Mesendoderm (in vitro differentiated cells): ENCODE data around the gene MORN4.

Source experiments
- DNase-seq: peaks from one replicate; pipeline ENCODE4 v3.0.0; 2013
- H2AK5ac ChIP-seq: 2 replicates; pipeline ENCODE4 v1.6.1; 2013; ENCODE audit warnings: low read length, inconsistent platforms
- H2BK120ac ChIP-seq: 2 replicates; pipeline ENCODE4 v1.6.1; 2013; ENCODE audit warnings: low read depth, mild to moderate bottlenecking, low read length, moderate library complexity, mixed read lengths
- H2BK15ac ChIP-seq: replicated peaks from 2 replicates; pipeline ENCODE4 v1.6.1; 2013; ENCODE audit warnings: low read depth, mild to moderate bottlenecking, moderate library complexity
- H2BK5ac ChIP-seq: 2 replicates; pipeline ENCODE4 v1.6.1; 2013; ENCODE audit warnings: low read length, inconsistent platforms
- H3K18ac ChIP-seq: 2 replicates; pipeline ENCODE4 v1.6.1; 2013; ENCODE audit warnings: mild to moderate bottlenecking, low read length, mixed read lengths
- H3K23ac ChIP-seq: one replicate; pipeline ENCODE4 v1.6.1; 2013; ENCODE audit warnings: low read length
- H3K27ac ChIP-seq: 2 replicates; pipeline ENCODE4 v1.5.1; 2013; ENCODE audit warnings: low read depth, mild to moderate bottlenecking, inconsistent platforms, low read length, moderate library complexity
- H3K27me3 ChIP-seq: 2 replicates; pipeline ENCODE4 v1.6.1; 2013; ENCODE audit warnings: low read length, control low read depth, mild to moderate bottlenecking, inconsistent platforms; ENCODE audit not compliant: insufficient read depth, poor library complexity
- H3K36me3 ChIP-seq: 2 replicates; pipeline ENCODE4 v1.6.1; 2013; ENCODE audit warnings: low read length, inconsistent platforms; ENCODE audit not compliant: control insufficient read depth, insufficient read depth
- H3K4ac ChIP-seq: one replicate; pipeline ENCODE4 v1.6.1; 2013; ENCODE audit warnings: low read depth, mild to moderate bottlenecking, low read length, moderate library complexity
- H3K4me1 ChIP-seq: 2 replicates; pipeline ENCODE4 v1.6.1; 2013; ENCODE audit warnings: low read depth, low read length, inconsistent platforms; ENCODE audit not compliant: control insufficient read depth
- H3K4me2 ChIP-seq: 2 replicates; pipeline ENCODE4 v1.6.1; 2013; ENCODE audit warnings: low read length
- H3K4me3 ChIP-seq: 2 replicates; pipeline ENCODE4 v1.5.1; 2013; ENCODE audit warnings: mild to moderate bottlenecking, low read length
- H3K56ac ChIP-seq: one replicate; pipeline ENCODE4 v1.6.1; 2013; ENCODE audit warnings: low read length
- H3K79me1 ChIP-seq: 2 replicates; pipeline ENCODE4 v1.6.1; 2013; ENCODE audit warnings: low read length, inconsistent platforms
- H3K79me2 ChIP-seq: 2 replicates; pipeline ENCODE4 v1.6.1; 2013; ENCODE audit warnings: mild to moderate bottlenecking, low read length; ENCODE audit not compliant: control insufficient read depth, insufficient read depth
- H3K9ac ChIP-seq: 2 replicates; pipeline ENCODE4 v1.6.1; 2013; ENCODE audit warnings: low read length, inconsistent platforms
- H4K5ac ChIP-seq: one replicate; pipeline ENCODE4 v1.6.1; 2013; ENCODE audit warnings: low read length
- H4K8ac ChIP-seq: one replicate; pipeline ENCODE4 v1.6.1; 2013; ENCODE audit warnings: low read depth, mild to moderate bottlenecking, control low read depth, low read length, moderate library complexity
- WGBS: extraction: QIAGEN DNeasy Blood & Tissue Kit; methylation state at CpG from one replicate; pipeline ENCODE4 v1.1.7; 2013; ENCODE audit warnings: low lambda C conversion rate, missing lambda C conversion rate; ENCODE audit not compliant: insufficient coverage; ENCODE audit errors: extremely low coverage; 5-methylcytosine and 5-hydroxymethylcytosine counted together

The MORN4 gene

DNA sequence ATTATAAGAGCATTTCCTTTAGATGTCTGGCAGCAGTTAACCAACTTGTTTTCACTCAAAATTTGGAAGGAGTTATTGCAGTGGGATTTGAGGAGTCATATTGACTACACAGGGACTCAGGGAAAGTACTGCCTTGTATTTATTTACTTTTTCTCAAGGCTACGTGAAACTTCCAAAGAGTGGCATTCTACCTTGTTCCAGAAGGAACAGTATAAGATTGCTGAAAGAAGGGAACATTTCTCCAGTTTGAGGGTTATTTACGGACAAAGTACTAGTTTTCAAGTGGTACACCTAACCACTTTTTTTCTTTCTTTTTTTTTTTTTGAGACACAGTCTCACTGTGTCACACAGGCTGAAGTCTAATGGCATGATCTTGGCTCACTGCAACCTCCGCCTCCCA is 5.1 kb downstream of the MORN4 start:
- no peak overlapping the region for H4K5ac ChIP-seq
- H3K27me3 ChIP-seq = no peaks in the 10 kb centered on the region
- no peaks in the 10 kb centered on the region for H3K36me3 ChIP-seq
- H2BK120ac ChIP-seq = no peak overlapping the region
- no peaks in the 10 kb centered on the region for H3K79me1 ChIP-seq
- H3K79me2 ChIP-seq = no peaks in the 10 kb centered on the region
- no peak overlapping the region for H4K8ac ChIP-seq
- no peak overlapping the region for H2BK5ac ChIP-seq
- no CpG with 5 or more reads among the region's 3 CpGs for WGBS
- no peak overlapping the region for H2AK5ac ChIP-seq
- no peak for DNase-seq
- no peak overlapping the region for H3K4ac ChIP-seq
- no peak overlapping the region for H3K27ac ChIP-seq
- H3K4me1 ChIP-seq = no peaks in the 10 kb centered on the region
- no peak overlapping the region for H3K23ac ChIP-seq
- H2BK15ac ChIP-seq = no peak overlapping the region
- H3K9ac ChIP-seq = no peak overlapping the region
- no peak overlapping the region for H3K18ac ChIP-seq
- H3K4me3 ChIP-seq = no peak overlapping the region
- H3K4me2 ChIP-seq = no peak overlapping the region
- H3K56ac ChIP-seq = no peak overlapping the region

DNA sequence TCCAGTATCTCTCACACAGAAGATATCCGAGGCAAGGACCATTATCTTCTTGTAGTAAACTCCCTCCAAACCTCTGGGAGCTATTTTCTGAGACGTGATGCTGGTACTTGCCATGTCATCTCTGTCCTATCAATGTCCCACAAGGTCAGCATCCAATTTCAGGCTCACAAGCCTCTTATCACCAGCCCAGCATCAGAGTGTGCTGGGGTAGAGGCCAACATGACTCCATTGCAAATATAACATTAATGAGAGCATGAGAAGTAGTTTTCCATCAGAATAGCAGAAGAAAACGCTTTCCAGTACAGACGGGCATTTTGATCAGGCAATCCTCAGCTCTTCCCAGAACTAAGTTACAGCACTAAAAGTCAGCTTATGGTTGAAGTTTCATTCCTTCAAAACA is 5.6 kb downstream of the MORN4 start:
- no peak overlapping the region for H3K56ac ChIP-seq
- no peak overlapping the region for H2BK15ac ChIP-seq
- no peak overlapping the region for H3K4ac ChIP-seq
- no peak overlapping the region for H3K27ac ChIP-seq
- no peak overlapping the region for H3K4me2 ChIP-seq
- no peaks in the 10 kb centered on the region for H3K79me2 ChIP-seq
- WGBS = no CpG with 5 or more reads among the region's 4 CpGs
- H2AK5ac ChIP-seq = no peak overlapping the region
- H4K8ac ChIP-seq = no peak overlapping the region
- H2BK120ac ChIP-seq = no peak overlapping the region
- no peak overlapping the region for H3K18ac ChIP-seq
- no peak overlapping the region for H3K23ac ChIP-seq
- H3K79me1 ChIP-seq = no peaks in the 10 kb centered on the region
- H3K4me1 ChIP-seq = no peaks in the 10 kb centered on the region
- H2BK5ac ChIP-seq = no peak overlapping the region
- no peaks in the 10 kb centered on the region for H3K36me3 ChIP-seq
- DNase-seq = no peak
- no peaks in the 10 kb centered on the region for H3K27me3 ChIP-seq
- no peak overlapping the region for H3K9ac ChIP-seq
- no peak overlapping the region for H3K4me3 ChIP-seq
- no peak overlapping the region for H4K5ac ChIP-seq

GRCh38 chr10:97623277-97623676 is 10.0 kb downstream of the MORN4 start:
- Histone ChIP-seq H3K36me3 (no peaks in the 10 kb centered on the region), H3K4ac (no peak overlapping the region), H3K79me1 (no peaks in the 10 kb centered on the region), H3K4me2 (no peak overlapping the region), H2BK5ac (no peak overlapping the region), H2BK120ac (no peak overlapping the region), H3K9ac (no peak overlapping the region), H3K4me1 (no peaks in the 10 kb centered on the region), H4K8ac (no peak overlapping the region), H3K4me3 (no peak overlapping the region), H3K56ac (no peak overlapping the region), H2AK5ac (no peak overlapping the region), H3K27ac (no peak overlapping the region), H2BK15ac (no peak overlapping the region), H3K79me2 (no peaks in the 10 kb centered on the region), H3K18ac (no peak overlapping the region), H3K27me3 (no peaks in the 10 kb centered on the region), H3K23ac (no peak overlapping the region), H4K5ac (no peak overlapping the region)
- WGBS = no CpG with 5 or more reads among the region's 1 CpG
- no peak for DNase-seq

DNA sequence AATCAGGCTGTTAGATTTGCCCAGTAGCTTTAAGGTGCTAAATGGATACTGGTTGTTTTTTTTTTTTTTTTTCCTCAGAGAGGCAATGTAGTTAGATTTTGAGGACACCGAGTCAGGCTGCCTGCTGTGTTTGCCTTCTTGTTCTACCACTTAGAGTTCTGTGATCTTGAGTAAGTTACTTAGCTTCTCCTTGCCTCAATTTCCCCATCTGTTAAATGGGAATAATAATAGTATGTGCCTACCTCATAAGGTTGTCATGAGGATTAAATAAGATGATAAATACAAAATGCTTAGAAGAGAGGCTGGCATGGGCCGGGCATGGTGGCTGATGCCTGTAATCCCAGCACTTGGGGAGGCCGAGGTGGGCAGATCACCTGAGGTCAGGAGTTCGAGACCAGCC is 14.6 kb downstream of the MORN4 start:
- no peak overlapping the region for H3K18ac ChIP-seq
- H3K9ac ChIP-seq = no peak overlapping the region
- no peak overlapping the region for H2AK5ac ChIP-seq
- H3K27me3 ChIP-seq = no peaks in the 10 kb centered on the region
- no CpG with 5 or more reads among the region's 4 CpGs for WGBS
- H4K8ac ChIP-seq = no peak overlapping the region
- no peak overlapping the region for H2BK120ac ChIP-seq
- no peaks in the 10 kb centered on the region for H3K36me3 ChIP-seq
- no peak overlapping the region for H3K4me2 ChIP-seq
- H3K56ac ChIP-seq = no peak overlapping the region
- no peaks in the 10 kb centered on the region for H3K79me2 ChIP-seq
- H2BK5ac ChIP-seq = no peak overlapping the region
- no peak for DNase-seq
- H3K27ac ChIP-seq = no peak overlapping the region
- no peaks in the 10 kb centered on the region for H3K4me1 ChIP-seq
- no peak overlapping the region for H3K23ac ChIP-seq
- no peak overlapping the region for H3K4me3 ChIP-seq
- H3K79me1 ChIP-seq = no peaks in the 10 kb centered on the region
- no peak overlapping the region for H4K5ac ChIP-seq
- H3K4ac ChIP-seq = no peak overlapping the region
- H2BK15ac ChIP-seq = no peak overlapping the region

DNA sequence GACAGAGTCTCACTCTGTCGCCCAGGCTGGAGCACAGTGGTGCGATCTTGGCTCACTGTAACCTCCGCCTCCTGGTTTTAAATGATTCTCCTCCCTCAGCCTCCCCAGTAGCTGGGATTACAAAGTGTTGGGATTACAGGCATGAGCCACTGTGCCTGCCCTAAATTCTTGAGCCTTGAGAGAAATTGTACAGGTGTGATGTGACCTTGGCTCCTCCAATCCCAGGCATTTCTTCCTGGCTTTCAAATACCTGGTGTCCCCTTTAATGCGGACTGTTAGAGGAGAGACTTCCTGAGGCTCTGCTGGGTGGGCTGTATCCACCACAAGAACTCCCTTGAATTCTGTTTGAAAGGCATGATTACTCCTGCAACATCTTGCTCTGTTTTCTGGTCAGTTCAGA is 15.0 kb downstream of the MORN4 start:
- Histone ChIP-seq H3K56ac (no peak overlapping the region), H3K27ac (no peak overlapping the region), H3K27me3 (no peaks in the 10 kb centered on the region), H3K4me1 (no peaks in the 10 kb centered on the region), H3K4me2 (no peak overlapping the region), H3K79me2 (no peaks in the 10 kb centered on the region), H3K23ac (no peak overlapping the region), H2AK5ac (no peak overlapping the region), H4K8ac (no peak overlapping the region), H3K79me1 (no peaks in the 10 kb centered on the region), H4K5ac (no peak overlapping the region), H2BK120ac (no peak overlapping the region), H3K4ac (no peak overlapping the region), H3K4me3 (no peak overlapping the region), H3K18ac (no peak overlapping the region), H2BK15ac (no peak overlapping the region), H3K36me3 (no peaks in the 10 kb centered on the region), H3K9ac (no peak overlapping the region), H2BK5ac (no peak overlapping the region)
- WGBS = no CpG with 5 or more reads among the region's 4 CpGs
- no peak for DNase-seq

DNA sequence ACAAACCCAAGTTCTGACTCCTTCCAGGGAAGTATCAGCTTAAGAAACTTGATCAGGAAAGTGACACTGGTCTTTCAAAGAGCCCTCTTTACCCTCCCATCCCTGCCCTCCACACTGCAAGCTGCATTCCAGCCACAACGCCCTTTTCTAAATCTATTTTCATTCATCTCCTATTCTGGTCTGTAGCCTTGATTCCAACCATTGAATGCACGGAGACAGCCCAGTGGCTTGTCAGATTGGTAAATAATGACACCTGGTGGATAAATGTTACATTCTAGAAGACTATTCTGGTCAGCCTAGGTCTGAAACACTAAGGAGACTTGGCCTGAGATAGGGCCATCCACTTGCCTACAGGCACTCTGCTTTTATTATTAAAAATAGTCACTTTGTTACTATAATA is 20.9 kb downstream of the MORN4 start:
- Histone ChIP-seq H2BK5ac (no peak overlapping the region), H3K23ac (no peak overlapping the region), H3K18ac (no peak overlapping the region), H3K4me3 (no peak overlapping the region), H3K9ac (no peak overlapping the region), H4K5ac (no peak overlapping the region), H3K27ac (no peak overlapping the region), H2BK15ac (no peak overlapping the region), H3K4me1 (no peaks in the 10 kb centered on the region), H3K27me3 (no peaks in the 10 kb centered on the region), H3K36me3 (no peaks in the 10 kb centered on the region), H3K56ac (no peak overlapping the region), H3K79me2 (no peaks in the 10 kb centered on the region), H3K79me1 (no peaks in the 10 kb centered on the region), H2AK5ac (no peak overlapping the region), H2BK120ac (no peak overlapping the region), H3K4me2 (no peak overlapping the region), H4K8ac (no peak overlapping the region), H3K4ac (no peak overlapping the region)
- WGBS = no CpG with 5 or more reads among the region's 2 CpGs
- peak; percentile 83 for DNase-seq
